ENCODE results near the gene GJA10.

- TF ChIP-seq CTCF (IDR thresholded peaks at IDR 0.05) (no peak), REST (IDR thresholded peaks at IDR 0.05; ENCODE audit: insufficient read depth in 1 of 2, low read depth in 2 of 2, low read length in 1 of 2) (no peak), POLR2AphosphoS5 (IDR thresholded peaks at IDR 0.05; ENCODE audit: low read depth, low read length) (no peak), TCF7L2 (IDR thresholded peaks at IDR 0.05; ENCODE audit: low read depth, low read length) (no peak), SIN3A (IDR thresholded peaks at IDR 0.05; ENCODE audit: borderline replicate concordance, insufficient read depth, low read depth, low read length) (no peak)
Measured at GRCh38 chr6:89894169-89894568, at the start of gene GJA10.

Data from Panc1 (cell line).